GM18508 (cell line): Measurements from ENCODE around the gene CDH4.

Experiments used
- ATAC-seq: cut with Tn5 transposase; IDR thresholded peaks from one replicate; pipeline ENCODE4 v1.9.1; 2021; ENCODE audit warnings: moderate number of reproducible peaks; ENCODE audit not compliant: insufficient read depth, unreplicated experiment

Gene CDH4

DNA sequence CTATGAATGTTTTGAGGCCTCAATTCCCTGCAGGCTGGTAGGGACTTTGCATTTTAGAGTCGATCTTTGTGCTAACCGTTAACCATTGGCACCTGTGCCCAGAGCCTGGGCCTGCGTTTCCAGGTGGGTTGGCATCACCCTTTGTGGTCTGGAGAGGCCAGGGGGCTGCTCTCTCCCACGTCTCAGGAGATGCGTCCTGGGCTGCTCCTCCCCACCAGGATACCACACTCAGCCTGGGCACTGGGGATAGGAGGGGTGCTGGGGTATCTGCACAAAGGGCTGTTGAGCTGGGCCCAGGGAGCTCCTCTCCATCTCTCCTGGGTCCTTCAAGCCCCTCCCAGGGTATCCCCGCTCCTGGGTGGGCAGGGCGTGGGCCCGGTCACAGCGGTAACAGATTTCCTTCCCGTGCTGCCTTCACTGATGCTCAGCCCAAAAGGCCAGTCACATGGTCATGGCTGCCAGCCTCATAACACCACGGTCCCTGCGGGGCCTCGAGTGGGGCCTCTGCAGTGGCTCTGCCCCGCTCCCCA lies 547.4 kb downstream of the CDH4 start:
- no peak for ATAC-seq

- no peak for ATAC-seq
Measured at GRCh38 chr20:61799928-61800327, 547.9 kb downstream of the CDH4 start.

DNA sequence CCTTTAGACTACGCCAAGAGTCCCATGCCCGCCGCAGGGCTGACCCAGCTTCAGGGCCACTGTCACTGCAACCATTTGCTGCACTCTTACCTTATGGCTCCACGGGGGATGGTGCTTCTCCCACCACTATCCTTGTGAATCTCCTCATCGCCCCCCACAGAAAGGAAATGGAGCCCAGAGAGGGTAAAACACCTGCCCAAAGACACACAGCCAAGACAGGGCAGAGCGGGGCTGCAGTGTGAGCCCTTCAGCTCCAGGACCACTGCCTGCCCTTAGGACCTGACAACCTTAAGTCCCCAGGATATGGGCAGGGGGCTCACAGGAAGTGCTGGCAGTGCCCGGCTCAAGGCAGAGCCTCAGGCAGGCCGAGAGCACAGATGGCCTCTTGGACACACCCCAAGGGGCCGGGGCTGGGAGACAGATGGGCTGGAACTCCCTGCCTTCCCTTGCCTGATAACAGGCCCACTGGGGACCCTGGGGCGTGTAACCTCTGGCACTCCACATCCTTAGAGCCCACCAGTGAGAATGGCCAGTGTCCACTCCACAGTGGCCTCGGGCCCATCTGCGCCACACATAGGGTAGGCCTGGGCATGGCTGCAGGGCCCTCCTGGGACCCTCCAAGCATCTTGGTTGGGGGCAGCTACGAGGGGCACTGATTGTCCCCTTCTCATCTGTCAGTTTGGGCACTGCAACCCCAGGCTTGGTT lies 548.5 kb downstream of the CDH4 start:
- ATAC-seq, result no peak

DNA sequence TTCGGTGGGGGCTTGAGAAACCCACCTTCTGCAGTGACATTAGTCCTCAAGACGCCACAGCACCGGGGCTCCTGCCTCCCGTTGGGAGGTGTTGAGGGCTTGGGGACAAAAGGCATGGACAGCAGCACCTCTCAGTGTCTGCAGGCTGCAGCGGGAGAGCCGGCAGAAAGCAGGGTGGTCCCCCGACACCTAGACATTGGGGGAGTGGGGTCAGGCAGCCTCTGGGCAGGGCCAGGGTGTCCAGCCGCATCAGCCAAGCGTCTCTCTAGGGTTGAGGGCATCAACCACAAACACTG lies 549.0 kb downstream of the CDH4 start:
- no peak for ATAC-seq

- no peak for ATAC-seq
Measured at GRCh38 chr20:61801428-61801827, 549.4 kb downstream of the CDH4 start.

DNA sequence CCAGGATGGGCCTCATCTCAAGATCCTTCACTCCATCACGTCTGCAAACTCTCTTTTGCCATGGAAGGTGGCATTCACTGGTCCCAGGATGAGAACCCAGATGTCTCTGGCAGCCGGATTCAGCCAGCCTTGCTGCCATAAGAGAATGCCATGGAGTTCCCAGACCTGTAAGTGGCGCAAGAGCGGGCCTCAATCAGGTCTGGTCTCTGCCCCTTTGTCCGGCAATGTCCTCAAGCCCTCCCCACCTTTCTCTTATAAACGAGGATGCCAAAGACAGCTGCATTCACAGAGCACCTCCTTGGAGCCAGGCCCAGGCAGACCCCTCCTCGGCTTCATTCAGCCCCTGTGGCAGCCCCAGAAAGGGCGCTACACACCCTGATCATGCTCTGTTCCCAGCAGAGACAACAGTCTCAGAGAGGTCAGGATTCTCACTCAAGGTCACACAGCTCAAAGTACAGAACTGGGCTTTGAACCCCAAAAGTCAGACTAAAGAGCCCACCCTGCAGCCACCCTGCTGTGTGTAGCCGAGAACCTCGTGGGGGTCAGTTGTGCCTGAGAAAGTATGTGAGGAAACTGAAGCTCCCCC lies 549.9 kb downstream of the CDH4 start:
- ATAC-seq, result no peak

- no peak for ATAC-seq
Measured at GRCh38 chr20:61802721-61803311, 550.8 kb downstream of the CDH4 start.

GRCh38 chr20:61803416-61803914 lies 551.4 kb downstream of the CDH4 start:
- ATAC-seq, result no peak

- ATAC-seq, result no peak
Measured at GRCh38 chr20:61803915-61804751, 552.1 kb downstream of the CDH4 start.

DNA sequence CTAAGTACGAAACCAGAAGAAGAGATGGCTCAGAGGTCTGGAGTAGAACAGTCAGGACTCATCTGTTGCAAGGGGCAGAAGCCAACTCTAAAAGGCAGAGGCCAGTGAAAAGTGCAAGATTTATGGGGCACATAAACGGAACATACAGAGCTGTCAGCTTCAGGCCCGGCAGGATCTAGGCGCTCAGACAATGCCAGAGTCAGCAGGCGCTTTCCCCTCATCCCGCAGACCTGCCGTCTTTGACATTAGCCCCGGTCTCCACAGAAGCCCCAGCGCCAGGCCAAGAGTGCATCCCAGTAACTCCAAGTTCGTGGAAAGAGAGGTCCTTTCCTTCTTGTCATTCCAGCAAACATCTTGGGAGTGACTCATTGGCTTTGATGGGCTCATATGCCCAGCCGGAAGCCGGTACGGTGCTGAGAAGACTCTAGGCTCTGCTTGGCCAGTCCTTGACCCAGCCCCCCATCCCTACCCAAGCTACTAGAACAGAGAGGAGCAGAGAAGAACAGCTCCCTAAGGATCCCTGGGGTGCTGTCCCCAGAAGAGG lies 552.8 kb downstream of the CDH4 start:
- no peak for ATAC-seq

- no peak for ATAC-seq
Measured at GRCh38 chr20:61805365-61805764, 553.3 kb downstream of the CDH4 start.

- ATAC-seq, result no peak
Measured at GRCh38 chr20:61805781-61806180, 553.7 kb downstream of the CDH4 start.

- ATAC-seq, result no peak
Measured at GRCh38 chr20:61806314-61806713, 554.3 kb downstream of the CDH4 start.

DNA sequence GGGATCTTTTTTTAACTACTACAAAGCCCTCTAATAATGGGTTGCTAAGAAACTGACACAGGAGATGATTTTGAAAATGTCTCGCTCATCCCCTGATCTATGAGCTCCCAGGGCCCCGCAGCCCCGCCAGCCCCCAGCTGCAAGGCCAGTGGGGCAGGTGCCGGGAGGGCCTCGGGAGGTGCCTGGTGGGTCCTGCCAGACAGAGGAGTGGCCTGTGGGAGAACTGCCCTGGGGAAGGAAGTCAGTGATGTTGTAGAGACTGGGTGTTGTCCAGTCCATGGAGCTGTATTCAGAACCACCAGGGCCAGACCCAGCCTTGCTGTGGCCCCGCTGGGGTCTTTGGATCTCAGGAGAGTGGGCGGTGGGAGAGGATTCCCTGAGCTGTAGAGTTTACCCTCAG lies 554.9 kb downstream of the CDH4 start:
- ATAC-seq, result no peak

DNA sequence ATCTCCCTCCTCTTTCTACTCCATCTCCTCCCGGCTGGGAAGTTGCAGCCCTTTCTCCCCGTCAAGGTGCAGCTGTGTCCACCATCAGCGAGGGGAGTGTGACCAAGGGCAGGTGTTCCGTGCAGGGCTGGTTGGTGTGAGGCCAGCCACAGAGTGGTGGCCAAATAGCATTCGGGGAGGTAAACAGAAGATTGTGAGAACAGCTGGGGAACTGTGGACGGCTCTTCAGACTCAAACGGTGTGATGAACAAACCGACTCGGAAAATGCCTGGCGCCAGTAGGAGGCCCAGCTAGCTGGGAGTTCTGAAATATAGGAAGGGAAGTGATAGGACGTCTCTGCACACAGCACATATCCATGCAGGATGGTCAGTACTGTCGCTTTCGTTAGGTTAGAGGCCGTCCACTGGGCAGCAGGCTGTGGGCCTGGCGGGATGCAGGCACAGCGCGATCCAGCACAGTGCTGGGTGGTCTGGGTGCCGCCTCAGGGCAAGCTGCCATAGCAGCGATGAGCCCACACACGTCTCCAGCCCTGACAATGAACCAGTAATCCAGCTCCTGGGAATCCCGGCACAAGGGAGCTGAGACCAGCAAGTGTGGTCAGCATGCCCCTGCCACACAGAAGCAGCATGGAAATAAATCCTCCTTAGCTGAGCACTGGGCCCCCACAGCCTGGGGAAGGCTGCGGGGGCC lies 555.6 kb downstream of the CDH4 start:
- ATAC-seq, result no peak

GRCh38 chr20:61808447-61808846 lies 556.4 kb downstream of the CDH4 start:
- ATAC-seq, result no peak

GRCh38 chr20:61809006-61809770 lies 557.1 kb downstream of the CDH4 start:
- ATAC-seq, result no peak

DNA sequence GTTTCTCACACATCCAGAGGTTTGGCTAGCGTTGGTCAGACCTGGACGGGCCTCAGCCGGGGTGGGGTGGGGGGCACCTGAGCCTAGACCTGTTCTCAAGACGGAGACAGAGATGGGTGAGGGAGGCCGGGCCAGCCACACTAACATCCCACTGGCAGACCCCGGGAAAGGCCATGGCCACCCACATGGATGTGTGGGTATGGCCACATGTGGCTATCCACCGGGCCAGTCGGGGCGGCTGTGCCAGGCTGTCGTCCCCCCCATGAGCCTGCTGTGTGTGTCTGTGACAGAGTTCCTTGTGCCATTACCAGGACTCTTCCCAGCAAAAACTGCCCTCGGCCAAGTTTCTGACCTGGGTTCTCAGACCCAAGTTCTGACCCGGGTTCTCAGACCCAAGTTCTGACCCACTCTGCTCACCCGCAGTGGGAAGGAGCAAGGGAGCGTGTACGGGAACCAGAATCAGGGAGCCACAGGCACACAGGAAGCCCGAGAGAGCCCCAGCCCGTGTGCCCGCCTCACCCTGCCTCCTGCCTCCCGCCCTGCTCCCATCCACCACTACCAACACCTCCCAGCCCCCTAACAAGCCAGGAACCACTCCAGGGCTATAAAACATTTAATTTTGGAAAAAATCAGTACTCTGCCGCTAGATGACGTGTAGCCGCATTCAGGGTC lies 558.1 kb downstream of the CDH4 start:
- no peak for ATAC-seq

DNA sequence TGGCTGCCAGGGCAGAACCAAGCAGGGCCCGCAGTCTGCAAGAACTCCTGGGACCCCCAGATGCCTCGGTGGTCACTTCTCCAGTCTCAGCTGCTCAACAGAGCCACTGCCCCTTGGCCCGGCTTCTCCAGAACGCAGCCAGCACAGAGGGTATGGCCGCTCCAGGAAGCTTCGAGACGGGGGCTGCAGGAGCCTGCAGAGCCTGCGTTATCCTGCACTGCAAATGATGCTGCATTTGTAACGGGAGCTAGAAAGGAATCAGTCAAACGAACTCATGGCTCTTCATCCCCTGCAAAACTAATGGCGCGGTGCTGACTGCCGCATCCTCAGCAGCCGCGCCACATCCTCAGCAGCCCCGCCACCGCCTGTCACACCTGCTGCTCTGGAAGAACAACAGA lies 558.7 kb downstream of the CDH4 start:
- ATAC-seq, result no peak
